Mononuclear cell (primary cell): ENCODE results near the gene ALDOB. TPM values are rescaled to one million over a fixed set of nuclear protein-coding genes. Genes with fewer than 3 reads are reported as not detected.

Source experiments
- H3K27me3 ChIP-seq: 2 replicates; pipeline ENCODE4 v1.6.0; 2011; ENCODE audit warnings: low read length, control low read depth; ENCODE audit not compliant: insufficient read depth
- H3K4me1 ChIP-seq: 2 replicates; pipeline ENCODE4 v1.5.1; 2011; ENCODE audit warnings: mild to moderate bottlenecking, low read length, control low read depth; ENCODE audit not compliant: insufficient read depth
- H3K4me3 ChIP-seq: 2 replicates; pipeline ENCODE4 v1.5.1; 2011; ENCODE audit warnings: mild to moderate bottlenecking, low read length, moderate library complexity
- H3K9me3 ChIP-seq: 2 replicates; pipeline ENCODE4 v1.5.1; 2011; ENCODE audit warnings: low read depth, mild to moderate bottlenecking, control low read depth, low read length
- total RNA-seq: library from RNA; depleted of rRNA; stranded (reverse); fragments of >200 nt; gene quantifications from one replicate; pipeline ENCODE4 v1.2.3, GENCODE V29; 2012

Gene ALDOB
- total RNA-seq, 1 donor: not detected

GRCh38 chr9:101445353-101446029 lies 9.9 kb upstream of the ALDOB start:
- no peak overlapping the region for H3K4me3 ChIP-seq
- H3K27me3 ChIP-seq: peaks cover 41% of the 10 kb centered on the region
- no peaks in the 10 kb centered on the region for H3K4me1 ChIP-seq
- no peaks in the 10 kb centered on the region for H3K9me3 ChIP-seq

DNA sequence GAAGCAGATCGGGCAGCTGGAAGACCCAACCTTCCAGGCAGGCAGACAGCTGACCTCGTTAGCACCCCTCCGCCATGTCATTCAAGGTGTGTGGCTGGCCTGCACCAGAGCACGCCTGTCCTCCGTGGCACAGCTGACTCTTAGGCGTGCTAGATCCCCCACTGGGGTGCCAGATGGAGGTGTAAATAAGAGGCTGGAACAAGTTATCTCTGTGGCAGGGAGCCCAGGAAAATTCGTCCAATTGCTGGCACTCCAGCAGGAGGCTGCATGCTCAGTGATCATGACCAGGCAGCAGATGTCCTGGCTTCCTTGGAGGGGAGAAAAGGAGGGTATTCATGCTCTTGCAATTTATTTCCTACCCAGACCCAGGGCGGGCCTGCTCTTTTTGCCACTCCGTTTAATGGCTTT lies 7.8 kb upstream of the ALDOB start:
- no peak overlapping the region for H3K4me3 ChIP-seq
- peaks cover 23% of the 10 kb centered on the region for H3K27me3 ChIP-seq
- H3K4me1 ChIP-seq: no peaks in the 10 kb centered on the region
- no peaks in the 10 kb centered on the region for H3K9me3 ChIP-seq

DNA sequence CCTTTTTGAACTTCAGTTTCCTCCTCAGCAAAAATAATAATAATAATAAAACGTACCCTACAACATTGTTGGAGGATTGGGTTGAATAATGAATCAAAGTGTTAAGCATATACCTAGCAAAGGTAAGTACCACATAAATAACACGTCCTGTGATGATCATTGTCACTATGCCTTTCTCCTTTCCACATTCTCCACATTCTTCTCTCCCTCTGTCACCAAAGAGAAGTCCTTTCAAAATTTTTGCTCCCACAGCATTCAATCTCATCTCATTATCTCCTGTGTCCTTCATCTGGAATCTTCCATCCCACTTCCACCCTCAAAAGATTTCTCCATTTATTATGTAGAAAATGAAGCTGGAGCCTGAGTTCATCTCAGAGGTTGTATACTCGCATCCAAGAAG lies 7.2 kb upstream of the ALDOB start:
- Histone ChIP-seq H3K9me3 (no peaks in the 10 kb centered on the region), H3K4me3 (no peak overlapping the region), H3K4me1 (no peaks in the 10 kb centered on the region), H3K27me3 (peaks cover 19% of the 10 kb centered on the region)

- peaks cover 15% of the 10 kb centered on the region for H3K27me3 ChIP-seq
- no peaks in the 10 kb centered on the region for H3K9me3 ChIP-seq
- H3K4me3 ChIP-seq: no peak overlapping the region
- no peaks in the 10 kb centered on the region for H3K4me1 ChIP-seq
Observed at GRCh38 chr9:101442318-101442717, 6.7 kb upstream of the ALDOB start.

DNA sequence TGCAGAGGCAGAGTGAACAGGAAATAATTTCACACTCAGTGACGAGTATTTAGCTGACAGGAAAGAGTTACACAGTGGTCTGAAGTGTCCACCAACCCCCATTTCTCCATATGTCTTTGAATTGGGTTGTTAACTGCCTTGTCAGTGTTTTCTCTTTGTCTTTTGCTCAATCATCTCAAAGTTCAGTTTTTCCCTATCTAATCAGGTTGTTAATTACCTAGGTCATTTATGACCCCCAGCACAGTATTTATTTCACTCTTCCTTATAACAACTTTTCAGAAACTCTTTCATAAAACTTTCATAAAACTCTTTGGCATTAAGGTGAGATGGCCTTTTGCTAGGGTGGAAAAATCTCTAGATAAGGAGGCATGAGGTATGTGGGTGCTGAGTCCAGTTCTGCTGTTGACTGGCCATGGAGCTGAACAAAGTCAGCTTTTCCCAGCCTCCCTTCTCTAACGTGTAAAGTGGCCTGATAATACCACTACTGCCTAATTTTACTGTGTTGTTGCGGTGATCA lies 5.2 kb upstream of the ALDOB start:
- peaks cover 5% of the 10 kb centered on the region for H3K27me3 ChIP-seq
- H3K4me1 ChIP-seq: no peaks in the 10 kb centered on the region
- no peak overlapping the region for H3K4me3 ChIP-seq
- H3K9me3 ChIP-seq: no peaks in the 10 kb centered on the region

- Histone ChIP-seq H3K9me3 (no peaks in the 10 kb centered on the region), H3K27me3 (no peaks in the 10 kb centered on the region), H3K4me3 (no peak overlapping the region), H3K4me1 (no peaks in the 10 kb centered on the region)
Observed at GRCh38 chr9:101438523-101438922, 2.9 kb upstream of the ALDOB start.

GRCh38 chr9:101437806-101438232 lies 2.2 kb upstream of the ALDOB start:
- no peaks in the 10 kb centered on the region for H3K4me1 ChIP-seq
- H3K4me3 ChIP-seq: no peak overlapping the region
- H3K9me3 ChIP-seq: no peaks in the 10 kb centered on the region
- no peaks in the 10 kb centered on the region for H3K27me3 ChIP-seq

- Histone ChIP-seq H3K9me3 (no peaks in the 10 kb centered on the region), H3K27me3 (no peaks in the 10 kb centered on the region), H3K4me1 (no peaks in the 10 kb centered on the region), H3K4me3 (no peak overlapping the region)
Observed at GRCh38 chr9:101434998-101435397, 576 bp downstream of the ALDOB start.

- no peaks in the 10 kb centered on the region for H3K27me3 ChIP-seq
Observed at GRCh38 chr9:101433229-101433628, 2.3 kb downstream of the ALDOB start.

GRCh38 chr9:101432740-101433139 lies 2.8 kb downstream of the ALDOB start:
- H3K9me3 ChIP-seq: no peaks in the 10 kb centered on the region
- H3K4me3 ChIP-seq: no peak overlapping the region
- H3K27me3 ChIP-seq: no peaks in the 10 kb centered on the region
- no peaks in the 10 kb centered on the region for H3K4me1 ChIP-seq

More at GRCh38 chr9:101433229-101433628, 2.3 kb downstream of the ALDOB start:
- no peaks in the 10 kb centered on the region for H3K4me1 ChIP-seq
- no peak overlapping the region for H3K4me3 ChIP-seq
- no peaks in the 10 kb centered on the region for H3K9me3 ChIP-seq

DNA sequence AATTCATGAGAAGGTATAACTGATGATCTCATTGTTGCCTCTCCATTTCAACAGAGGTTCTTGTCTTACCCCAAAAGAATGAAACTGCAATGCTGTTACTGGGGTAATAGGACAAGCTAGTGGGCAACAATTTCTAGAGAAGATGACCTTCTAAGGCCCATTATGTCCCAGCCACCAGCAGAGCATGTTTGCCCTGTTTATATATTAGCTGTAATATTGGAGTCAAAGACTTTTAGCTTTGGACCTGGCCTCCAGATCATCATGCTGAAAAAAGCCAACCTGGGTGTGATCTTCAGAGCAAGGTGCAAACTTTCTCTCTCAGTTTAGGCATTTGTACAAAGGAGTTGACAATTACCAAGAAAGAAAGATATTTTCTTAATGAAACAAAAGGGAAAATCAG lies 3.4 kb downstream of the ALDOB start:
- Histone ChIP-seq H3K4me1 (no peaks in the 10 kb centered on the region), H3K27me3 (no peaks in the 10 kb centered on the region), H3K4me3 (no peak overlapping the region), H3K9me3 (no peaks in the 10 kb centered on the region)

DNA sequence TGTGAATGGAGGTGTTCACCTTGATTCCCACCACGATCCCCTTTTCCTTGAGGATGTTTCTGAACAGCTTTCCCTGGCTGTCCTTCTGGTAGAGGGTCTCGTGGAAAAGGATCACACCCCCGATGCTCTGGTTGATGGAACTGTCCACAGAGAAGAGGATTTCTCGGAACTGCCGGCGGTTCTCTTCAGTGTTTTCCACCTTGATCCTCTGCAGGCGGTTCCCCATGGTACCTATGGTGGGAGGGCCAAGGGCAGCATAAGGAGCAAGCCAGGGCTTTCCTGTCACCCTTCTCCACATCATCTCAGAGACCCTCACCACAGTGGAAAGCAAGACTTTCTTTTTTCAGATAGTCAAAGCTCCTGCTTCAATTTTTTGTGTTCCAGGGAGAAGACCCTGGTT lies 5.8 kb downstream of the ALDOB start:
- Histone ChIP-seq H3K9me3 (no peaks in the 10 kb centered on the region), H3K4me3 (no peak overlapping the region), H3K27me3 (no peaks in the 10 kb centered on the region), H3K4me1 (no peaks in the 10 kb centered on the region)

DNA sequence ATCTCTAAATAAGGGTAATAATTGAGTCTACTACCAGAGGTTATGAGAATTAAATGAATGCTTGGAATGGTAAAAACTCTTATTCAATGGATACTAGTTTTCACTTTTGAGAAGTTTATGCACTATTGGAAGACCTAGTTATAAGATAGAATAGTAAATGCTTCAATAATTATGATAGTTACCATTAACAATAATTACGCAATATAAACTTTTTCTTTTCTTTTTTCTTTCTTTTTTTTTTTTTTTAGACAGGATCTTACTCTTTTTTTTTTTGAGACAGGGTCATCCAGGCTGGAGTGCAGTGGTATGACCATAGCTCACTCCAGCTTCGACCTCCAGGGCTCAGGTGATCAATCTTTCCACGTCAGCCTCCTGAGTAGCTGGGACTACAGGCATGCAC lies 6.7 kb downstream of the ALDOB start:
- no peaks in the 10 kb centered on the region for H3K4me1 ChIP-seq
- no peak overlapping the region for H3K4me3 ChIP-seq
- H3K27me3 ChIP-seq: no peaks in the 10 kb centered on the region
- H3K9me3 ChIP-seq: no peaks in the 10 kb centered on the region

GRCh38 chr9:101427957-101428655 lies 7.5 kb downstream of the ALDOB start:
- H3K4me1 ChIP-seq: no peaks in the 10 kb centered on the region
- H3K27me3 ChIP-seq: no peaks in the 10 kb centered on the region
- no peak overlapping the region for H3K4me3 ChIP-seq
- no peaks in the 10 kb centered on the region for H3K9me3 ChIP-seq

- Histone ChIP-seq H3K9me3 (no peaks in the 10 kb centered on the region), H3K4me3 (no peak overlapping the region), H3K4me1 (no peaks in the 10 kb centered on the region), H3K27me3 (no peaks in the 10 kb centered on the region)
Observed at GRCh38 chr9:101427358-101427757, 8.2 kb downstream of the ALDOB start.

- Histone ChIP-seq H3K27me3 (no peaks in the 10 kb centered on the region), H3K4me1 (no peaks in the 10 kb centered on the region), H3K4me3 (no peak overlapping the region), H3K9me3 (no peaks in the 10 kb centered on the region)
Observed at GRCh38 chr9:101421653-101422065, 13.9 kb downstream of the ALDOB start.
